ENCODE measurements around the gene PTPRD.

PTPRD gene

DNA sequence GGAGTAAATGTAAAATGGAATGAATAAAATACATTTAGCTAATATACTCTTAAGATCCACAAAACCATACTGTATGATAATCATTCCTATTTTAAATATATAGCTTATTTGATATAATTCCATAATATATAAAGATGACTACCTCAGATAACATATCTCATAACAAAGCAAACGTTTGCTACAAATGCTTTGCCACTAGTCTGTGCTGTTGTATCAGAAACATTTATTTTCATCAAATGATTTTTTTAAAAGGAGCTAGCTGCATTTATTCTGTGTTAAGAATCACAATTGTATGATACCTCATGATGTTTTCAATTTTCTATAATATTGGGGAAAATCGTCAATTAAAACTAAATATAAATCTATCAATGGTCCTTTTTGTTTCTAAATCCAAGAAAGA is 567.2 kb downstream of the PTPRD start:
- DNase-seq, result no peak

DNA sequence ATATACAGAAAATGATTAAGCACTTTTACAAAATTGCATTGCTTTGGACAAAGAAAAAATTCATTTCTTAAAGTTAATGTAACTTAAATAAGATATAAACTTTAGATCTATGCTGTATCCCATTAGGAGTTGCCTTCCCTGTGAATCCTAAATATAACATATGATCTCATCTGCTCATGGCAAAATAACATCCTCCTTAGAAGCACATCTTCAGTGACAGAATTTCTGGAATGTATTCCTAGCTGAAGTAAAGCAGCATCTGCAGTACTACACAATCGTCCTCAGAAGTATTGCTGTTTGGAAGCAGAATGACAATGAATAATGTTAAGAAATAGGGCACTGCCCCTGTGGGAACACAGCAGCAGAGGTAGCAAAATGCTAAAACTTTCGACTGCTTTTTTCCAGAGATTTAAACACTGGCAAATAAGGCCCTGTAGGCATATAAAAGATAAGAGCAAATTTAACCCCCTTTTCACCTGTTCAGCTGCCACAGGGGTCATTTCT is 571.0 kb downstream of the PTPRD start:
- DNase-seq, result no peak

DNA sequence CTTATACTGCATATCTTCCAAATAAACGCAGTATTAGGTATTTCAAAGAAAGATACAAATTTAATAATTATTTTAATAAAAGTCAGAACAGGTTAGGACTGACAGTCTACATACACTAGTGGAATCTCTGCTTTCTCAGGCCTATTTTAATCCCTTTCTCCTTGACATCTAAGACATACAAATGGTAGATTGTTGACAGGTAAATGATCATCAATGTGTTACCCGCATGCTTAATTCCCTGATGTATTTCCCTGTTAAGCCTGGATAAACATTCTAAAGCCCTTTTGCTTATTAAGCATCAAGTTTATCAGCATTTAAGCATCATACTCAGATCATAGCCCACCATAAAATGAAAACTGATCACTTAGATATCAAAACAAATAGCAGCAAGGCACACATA is 576.7 kb downstream of the PTPRD start:
- no peak for DNase-seq

DNA sequence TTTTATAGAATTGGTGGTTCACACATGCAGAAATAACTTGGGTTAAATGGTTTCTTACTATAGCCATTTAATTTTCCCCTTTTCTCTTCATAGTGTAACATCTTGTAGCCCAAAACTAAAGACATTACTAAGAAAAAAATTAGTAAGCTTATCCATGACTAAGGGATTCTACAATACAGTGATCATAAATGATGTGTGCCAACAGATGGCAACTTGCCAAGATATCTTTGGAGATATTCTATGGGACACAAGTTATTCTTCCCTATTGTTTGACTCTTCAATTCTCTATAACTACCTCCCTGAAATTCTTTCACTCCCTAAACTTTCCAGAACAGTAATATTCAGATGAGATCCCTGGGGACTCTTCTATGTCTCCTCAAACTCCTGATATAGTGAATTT is 580.6 kb downstream of the PTPRD start:
- no peak for DNase-seq

DNA sequence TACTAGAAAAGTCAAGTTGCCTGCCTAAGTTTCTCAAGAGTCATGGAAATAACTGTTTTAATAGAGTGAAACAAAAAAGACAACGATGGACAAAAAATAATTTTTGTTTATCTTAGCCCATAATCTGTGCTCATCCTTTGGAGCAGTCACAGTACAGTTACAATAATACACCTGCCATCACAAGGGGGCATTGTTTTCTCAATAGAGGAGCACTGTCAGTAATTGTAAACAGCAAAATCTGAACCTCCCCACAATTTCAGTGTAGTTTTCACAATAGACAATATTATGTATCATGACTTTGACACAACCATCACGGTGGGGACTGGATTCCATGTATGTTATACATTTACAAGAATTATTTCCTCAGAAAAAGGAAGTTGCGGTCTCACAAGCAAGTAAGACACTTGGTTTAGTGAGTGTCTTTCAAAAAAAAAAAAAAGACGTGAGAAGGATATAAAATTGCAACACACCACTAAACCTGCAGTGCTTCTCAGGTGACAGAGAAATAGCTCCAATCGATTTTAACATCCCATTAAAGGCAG is 586.3 kb downstream of the PTPRD start:
- DNase-seq, result no peak

DNA sequence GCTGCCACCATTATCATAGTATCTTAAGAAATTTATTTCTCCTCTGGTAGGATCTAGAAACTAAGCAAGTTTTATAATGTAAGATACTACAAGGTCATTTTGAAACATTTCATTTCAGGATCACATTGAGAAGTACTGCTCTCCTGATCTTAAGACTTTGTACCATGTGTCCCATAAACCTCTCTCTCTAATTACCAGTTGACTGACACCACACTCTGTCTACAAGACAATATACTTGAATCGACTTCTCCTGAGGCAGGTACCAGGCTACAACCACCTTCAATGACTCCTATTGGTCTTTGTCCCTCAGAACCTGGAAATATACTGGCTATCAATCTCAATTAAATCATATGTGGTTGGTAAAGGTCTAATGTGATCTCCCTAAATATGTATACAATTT is 597.0 kb downstream of the PTPRD start:
- DNase-seq, result no peak

DNA sequence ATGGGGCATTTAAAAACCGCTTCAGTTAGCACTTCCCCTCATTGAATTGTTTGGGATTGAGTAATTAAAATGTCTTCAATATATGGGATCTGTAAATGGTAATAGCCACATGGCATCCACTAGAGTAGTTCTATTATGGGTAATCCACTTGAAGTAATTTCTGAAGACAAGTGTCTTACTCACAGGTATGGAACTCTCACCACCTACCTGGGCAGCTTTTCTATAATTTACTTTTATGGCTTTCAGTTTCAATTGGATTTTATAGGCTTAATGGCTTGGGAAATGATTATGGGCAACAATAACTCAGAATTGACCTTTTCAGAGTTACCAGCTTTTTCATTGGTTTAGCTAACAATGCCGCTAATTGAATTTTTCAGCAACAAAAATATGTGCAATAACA is 597.9 kb downstream of the PTPRD start:
- no peak for DNase-seq

DNA sequence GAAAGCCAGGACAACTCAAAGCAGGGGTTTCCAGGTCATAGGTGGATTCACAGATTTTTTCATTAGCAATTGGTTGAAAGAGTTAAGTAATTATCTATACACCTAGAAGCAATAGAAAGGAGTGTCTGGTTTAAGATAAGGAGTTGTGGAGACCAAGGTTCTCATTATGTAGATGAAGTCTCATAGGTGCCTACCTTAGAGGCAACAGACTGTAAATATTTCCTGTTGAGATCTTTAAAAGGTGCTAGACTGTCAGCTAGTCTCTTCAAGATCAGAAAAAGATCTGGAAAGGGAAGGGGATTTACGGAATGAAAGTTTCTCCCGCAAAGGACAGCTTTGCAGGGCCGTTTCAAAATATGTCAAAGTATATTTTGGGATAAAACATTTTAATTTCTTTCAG is 603.4 kb downstream of the PTPRD start:
- no peak for DNase-seq

DNA sequence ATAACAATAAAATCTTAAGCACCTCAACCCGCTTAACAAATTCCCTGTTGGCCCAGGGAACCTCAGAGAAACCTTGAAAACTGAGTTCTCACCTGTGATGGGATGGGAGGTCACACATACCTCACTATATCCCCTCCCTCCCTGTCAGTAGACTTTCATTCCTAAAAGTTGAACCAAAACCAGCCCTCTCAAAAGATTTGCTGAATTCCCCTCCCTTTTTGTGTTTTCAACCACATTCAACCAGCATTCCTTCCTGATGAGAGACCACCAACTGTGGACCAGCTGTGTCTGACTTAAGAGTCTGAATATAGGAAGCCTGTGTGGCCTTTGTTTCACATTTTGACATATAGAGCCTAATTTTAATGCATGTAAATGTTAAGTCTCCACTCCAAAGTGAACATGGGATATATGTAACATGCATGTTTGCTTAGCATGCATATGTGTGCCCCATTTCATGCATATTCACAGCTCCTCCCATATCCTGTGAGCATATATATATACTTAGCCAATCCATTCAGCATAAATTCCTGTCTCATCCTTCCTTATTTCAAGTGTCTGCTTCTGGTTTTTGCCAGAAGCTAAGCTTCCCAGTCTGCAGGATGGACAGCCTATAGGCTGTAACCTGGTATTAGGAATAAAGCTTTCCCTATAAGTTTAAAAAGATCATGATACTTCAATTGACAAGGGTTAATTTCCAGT is 604.6 kb downstream of the PTPRD start:
- no peak for DNase-seq

DNA sequence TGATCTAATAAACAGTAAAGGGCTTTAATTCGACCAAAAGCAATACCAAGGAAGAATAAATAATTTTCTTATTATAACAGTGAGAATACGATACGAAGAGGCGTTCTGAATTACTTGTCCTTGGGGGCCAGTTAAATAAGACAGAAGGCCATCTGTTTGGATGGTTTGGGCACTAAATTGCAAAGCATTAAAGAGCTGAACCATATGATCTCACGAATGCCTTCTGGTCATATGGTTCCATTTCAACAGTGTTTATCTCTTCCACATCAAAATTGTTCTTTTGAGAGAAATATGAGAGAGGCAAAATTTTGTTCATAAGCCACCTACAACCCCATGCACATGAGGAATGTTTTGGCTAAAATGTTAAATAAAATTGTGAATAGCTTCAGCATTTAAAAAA is 605.4 kb downstream of the PTPRD start:
- DNase-seq, result no peak

DNA sequence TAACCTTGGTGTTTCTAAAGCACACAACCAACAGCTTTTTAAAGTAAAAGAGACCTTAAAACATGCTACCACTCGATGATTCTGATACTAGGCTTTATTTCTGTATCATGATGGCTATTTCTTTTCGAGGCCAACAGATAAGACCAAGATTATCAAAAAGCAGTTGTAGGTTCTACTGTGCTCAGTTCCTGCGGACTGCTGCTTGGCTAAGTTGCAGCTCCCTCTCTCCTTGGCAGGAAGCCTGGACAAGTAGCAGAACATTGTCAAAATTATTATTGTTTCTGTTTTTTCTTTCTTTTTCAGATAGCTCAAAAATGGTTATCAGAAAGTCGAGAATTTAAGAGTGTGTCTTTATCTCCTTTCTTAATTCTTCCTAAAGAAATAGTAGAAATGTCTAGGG is 607.6 kb downstream of the PTPRD start:
- DNase-seq, result no peak

DNA sequence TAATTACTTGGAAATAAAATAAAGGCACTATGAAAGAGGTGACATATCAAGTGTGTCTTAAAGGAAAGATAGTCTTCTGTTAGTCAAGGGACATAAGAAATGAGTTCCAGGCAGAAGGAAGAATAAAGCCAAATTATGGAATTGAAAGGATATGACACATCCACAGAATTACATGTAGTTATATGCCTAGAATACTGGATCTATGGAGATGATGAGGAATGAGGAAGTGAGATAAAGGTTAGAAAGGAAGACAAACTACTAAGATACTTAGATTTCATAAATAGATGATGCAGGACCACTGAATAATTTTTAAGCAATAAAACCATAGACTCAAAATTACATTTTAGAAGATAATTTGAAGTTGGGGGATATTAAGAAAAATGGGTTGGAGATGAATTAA is 609.8 kb downstream of the PTPRD start:
- DNase-seq, result no peak

DNA sequence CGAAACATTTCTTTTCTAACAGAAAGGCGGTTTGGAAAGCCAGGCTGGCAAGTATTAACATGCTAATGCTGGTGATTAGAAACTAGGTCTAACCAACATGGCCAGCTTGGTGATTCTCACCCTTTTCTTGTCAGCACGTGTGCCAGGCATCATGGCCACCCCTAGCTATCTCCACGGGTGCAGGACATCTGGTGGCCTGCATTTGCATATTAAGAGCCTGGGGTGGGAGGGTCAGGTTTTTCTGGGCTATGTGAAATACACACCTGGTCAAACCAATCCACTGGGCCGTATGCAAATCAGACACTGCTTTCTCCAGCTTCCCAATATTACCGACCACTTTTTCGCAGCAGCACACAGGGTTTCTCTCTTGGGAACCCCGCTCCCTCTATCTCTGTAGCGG is 612.1 kb downstream of the PTPRD start:
- DNase-seq, result no peak

DNA sequence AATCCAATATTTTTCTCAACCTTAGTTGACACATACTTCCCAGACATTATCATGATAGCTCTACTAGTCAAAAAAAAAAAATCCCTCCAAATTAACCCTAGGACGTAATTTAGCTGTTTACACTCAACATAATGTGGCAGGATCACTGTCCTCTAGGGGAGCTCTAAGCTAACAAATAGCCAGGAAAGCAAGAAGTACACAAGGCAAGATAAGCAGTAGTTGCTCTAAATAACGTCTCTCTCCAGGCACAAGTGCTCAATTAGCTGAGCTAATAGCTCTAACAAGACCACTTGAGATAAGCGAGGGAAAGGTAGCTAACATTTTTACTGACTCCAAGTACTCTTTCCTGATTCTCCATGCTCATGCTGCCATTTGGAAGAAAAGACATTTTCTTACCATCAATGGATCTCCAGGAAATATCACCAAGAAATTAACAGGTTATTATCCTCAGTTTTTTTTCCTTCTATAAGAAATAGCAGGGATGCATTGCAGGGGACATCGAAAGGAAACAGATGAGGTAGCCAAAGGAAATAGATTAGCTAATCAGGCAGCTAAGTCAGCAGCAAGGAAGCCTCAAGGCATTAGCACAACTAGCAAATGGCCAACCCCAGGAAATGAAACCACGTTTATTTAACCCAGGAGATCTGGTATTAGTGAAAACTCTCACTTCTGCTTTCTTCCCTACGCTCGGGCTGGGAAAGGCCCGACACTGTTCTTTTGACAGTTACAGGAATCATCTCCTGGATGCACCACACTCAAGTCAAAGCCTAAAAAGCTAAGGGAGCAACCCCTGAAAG is 614.1 kb downstream of the PTPRD start:
- DNase-seq, result peak; percentile 0

DNA sequence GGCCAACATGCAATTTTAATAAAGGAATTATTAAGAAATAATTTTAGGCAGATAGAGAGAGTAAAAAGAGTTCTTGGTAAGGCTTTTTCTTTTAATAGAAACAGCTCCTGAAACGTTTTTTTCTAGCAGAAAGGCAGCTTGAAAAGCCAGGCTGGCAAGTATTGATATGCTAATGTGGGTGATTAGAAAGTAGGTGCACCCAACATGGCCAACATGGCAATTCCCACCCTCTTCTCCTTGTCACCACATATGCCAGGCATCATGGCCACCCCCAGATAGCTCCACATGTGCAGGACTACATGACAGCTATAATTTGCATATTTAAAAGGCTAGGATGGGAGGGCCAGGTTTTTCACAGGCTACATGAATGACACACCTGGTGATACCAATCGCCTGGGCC is 615.2 kb downstream of the PTPRD start:
- no peak for DNase-seq

DNA sequence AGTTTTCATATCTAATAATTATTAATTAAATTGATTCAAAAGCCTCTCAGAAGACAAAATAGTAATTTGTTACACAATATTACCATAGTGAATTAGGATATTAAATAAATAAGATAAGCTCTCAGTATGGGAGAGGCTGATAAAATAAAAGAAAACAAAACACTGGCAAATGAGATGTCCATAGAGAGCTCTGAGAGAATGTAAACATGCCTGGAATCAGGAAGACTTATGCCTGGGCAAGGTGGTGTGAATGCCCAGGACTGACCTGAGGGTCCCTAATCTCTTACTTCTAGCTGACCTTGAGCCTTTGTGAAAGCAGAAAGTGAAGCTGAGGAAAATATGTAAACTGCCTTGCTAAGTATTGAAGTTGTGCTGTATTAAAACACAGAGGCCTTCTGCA is 616.5 kb downstream of the PTPRD start:
- DNase-seq, result no peak

DNA sequence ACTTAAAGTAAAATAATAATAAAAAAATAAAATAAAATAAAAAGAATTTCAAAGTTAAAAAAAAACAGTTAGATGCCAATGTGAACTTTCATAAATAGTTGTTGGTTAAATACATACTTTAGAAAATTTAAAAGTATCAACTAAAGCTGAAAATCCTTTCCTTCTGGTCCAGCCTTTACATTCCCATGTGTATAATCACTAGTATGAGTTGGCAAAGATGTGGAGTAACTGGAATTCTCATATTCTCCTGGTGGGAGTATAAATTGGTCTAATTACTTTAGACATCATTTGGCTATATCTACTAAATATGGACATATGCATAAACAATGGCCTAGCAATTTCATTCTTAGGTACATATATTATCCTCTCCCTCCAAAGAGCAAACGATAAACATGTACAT is 619.9 kb downstream of the PTPRD start:
- no peak for DNase-seq

DNA sequence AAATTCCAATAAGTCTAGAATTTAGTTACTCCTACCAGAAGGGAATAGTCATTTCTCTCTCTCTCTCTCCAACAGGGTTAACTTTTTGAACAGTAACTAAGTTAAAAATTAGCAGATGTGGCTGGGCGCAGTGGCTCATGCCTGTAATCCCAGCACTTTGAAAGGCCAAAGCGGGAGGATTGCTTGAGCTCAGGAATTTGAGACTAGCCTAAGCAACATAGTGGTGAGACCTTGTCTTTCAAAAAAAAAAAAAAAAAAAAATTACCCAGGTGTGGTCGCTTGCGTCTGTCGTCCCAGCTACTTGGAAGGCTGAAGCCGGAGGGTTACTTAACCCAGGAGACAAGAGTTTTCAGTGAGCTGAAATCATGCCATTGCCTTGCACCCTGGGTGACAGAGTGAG is 639.7 kb downstream of the PTPRD start:
- no peak for DNase-seq

DNA sequence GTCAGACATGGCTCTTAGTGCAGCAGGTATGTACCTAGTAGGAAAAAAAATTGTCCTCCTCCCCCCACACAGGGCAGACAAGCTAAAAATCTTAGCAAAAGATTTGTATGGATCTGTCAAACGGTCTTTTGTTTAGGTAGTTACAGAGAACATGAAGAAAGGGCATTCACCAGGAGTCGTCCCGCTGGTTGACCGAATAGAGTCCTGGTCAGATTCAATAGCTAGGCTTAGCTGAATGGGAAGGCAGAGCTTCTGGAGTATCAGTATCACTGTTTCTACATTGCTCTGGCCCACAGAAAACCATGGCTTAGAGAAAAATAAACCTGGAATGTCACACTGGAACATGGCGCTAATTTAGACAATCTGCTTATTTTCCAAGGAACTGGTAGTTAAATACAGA is 642.3 kb downstream of the PTPRD start:
- DNase-seq, result no peak

DNA sequence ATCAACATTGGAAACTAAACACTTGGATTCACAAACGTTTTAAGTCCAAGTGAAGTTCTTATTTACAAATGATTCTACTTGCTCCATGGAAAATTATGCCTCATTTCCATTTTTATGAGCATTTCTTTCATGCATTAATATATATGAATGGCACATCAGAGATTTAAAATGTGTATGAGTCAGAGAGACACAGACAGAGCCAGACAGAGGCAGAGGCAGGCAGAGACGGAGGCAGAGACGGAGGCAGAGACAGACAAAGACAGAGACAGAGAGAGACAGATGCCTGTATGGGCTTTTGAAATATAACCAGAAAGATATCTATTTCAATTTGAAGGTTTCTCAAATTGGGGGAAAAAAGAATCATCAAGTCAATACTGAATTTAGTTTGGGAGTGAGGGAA is 649.0 kb downstream of the PTPRD start:
- no peak for DNase-seq

DNA sequence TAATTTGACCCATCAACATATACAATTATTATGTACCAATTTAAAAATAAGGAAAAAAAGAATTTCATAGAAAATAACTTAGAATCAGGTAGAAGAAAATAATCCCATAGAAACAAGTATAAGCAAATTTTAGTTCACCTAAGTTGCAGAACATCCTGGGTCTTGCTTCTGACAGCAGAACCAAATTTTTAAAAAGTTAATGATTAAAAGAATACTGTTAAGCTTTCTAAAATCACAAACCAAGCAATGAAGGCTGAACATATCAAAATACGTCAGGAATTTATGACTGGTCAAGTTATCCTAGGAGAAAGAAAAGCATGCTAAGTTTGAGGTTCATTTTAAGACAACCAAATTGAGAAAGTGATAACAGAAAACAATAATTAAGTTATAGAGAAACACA is 650.9 kb downstream of the PTPRD start:
- DNase-seq, result no peak

DNA sequence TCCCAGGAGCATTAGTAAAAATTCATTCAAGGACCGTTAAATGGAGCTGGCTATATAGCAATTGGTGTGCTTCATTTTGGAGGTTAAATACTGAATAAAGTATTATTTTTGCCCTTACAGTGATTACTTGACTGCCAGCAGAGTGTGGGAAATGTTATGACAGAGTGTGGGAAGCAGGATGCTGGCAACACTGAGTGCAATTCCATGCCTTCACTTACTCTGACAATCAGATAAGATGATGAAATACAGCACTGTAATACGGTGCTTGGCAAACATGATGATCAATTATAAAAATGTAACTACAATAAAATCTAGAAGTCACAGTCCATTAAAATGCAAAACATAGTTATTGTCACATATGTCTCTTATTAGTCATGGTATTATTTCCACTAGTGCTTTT is 651.3 kb downstream of the PTPRD start:
- DNase-seq, result no peak

DNA sequence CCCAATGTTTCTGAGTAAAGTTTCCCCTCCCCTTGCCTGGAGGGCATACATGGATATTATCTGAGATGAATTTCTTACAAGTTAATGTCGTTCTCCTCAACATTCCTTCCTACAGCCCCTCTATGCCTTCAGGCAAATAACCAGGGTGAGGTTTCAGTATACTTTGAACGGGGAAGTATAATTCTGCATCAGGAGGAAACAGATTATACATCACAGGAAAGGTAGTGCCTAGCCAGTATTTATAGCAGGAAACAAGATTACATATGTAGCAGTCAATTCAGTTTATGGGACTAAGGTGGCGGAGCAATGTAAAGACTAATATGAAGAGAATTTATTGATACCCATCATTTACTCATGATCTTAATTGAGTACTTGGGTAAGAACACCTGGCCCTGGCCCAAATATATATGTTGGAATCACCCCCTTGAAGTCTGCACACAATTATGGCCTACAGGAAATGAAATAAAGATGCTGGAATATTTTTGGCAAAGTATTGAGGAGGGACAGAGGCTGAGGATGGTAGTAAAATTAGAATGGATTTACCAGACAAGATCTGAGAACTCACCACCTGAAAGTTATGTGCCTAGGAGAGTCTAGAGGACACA is 661.1 kb downstream of the PTPRD start:
- no peak for DNase-seq

DNA sequence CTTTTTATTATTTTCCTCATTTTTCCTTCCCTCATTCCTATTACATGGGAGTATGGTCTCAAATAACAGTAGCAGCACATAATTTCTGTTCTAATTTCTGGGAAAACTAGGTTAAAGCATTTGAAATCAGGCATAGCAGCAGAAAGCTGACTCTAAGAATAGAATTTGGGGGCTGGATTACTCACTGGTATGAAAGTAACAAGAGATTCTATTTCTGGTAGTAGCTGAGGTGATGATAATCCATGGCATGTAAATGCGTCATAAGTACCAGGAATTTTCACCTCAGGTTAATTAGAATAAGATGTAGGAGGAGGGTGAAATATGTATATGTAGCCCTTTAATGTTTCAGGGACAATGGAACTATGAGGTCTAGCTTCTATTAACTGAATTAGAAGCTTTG is 662.0 kb downstream of the PTPRD start:
- no peak for DNase-seq
